H1 (cell line): ENCODE results near the gene NPC2. TPM values are rescaled to one million over a fixed set of nuclear protein-coding genes. Genes with fewer than 3 reads are reported as not detected.

Source experiments
- CTCF ChIA-PET: fragments of 300-600 bp; sonication (Branson Sonifier 250); formaldehyde crosslinking; loops from one replicate; lab custom pipeline; 2021; ENCODE audit not compliant: partially characterized antibody; lab: Charles Lee
- POLR2A ChIA-PET: fragments of 300-600 bp; sonication (Branson Sonifier 250); formaldehyde crosslinking; loops from one replicate; lab custom pipeline; 2021; ENCODE audit warnings: inconsistent platforms; ENCODE audit not compliant: partially characterized antibody; lab: Charles Lee
- DNase-seq, 2 experiments: peaks; one replicate each; pipeline versions ENCODE4 v3.0.0 to v3.0.0-alpha.2; 2010 to 2022; ENCODE audit warnings: low spot score in 2 of 2, low read depth in 1 of 2, mixed read lengths in 1 of 2
- FAIRE-seq: peaks from 2 replicates; lab custom pipeline; 2011; peaks lifted over from hg19 to GRCh38; lab: Jason Lieb, UNC
- H2AFZ ChIP-seq: 2 replicates; pipeline ENCODE4 v1.8.1; 2012; ENCODE audit warnings: low read length, inconsistent platforms
- H2AK5ac ChIP-seq: 2 replicates; pipeline ENCODE4 v1.6.1; 2013; ENCODE audit warnings: low read depth, low read length
- H2BK120ac ChIP-seq: replicated peaks from 2 replicates; pipeline ENCODE3; 2013; ENCODE audit warnings: low read depth, low read length, inconsistent platforms
- H2BK12ac ChIP-seq: 2 replicates; pipeline ENCODE4 v1.6.1; 2013; ENCODE audit warnings: low read depth, low read length
- H2BK15ac ChIP-seq: 2 replicates; pipeline ENCODE4 v1.6.1; 2013; ENCODE audit warnings: low read length
- H2BK20ac ChIP-seq: 2 replicates; pipeline ENCODE4 v1.6.1; 2013; ENCODE audit warnings: low read length
- H2BK5ac ChIP-seq: 2 replicates; pipeline ENCODE4 v1.6.1; 2013; ENCODE audit warnings: low read depth, low read length
- H3K14ac ChIP-seq: 2 replicates; pipeline ENCODE4 v1.6.1; 2013; ENCODE audit warnings: inconsistent platforms; ENCODE audit not compliant: insufficient read length
- H3K18ac ChIP-seq: 2 replicates; pipeline ENCODE4 v1.6.1; 2013; ENCODE audit warnings: low read length; ENCODE audit errors: extremely low read depth
- H3K23ac ChIP-seq: 2 replicates; pipeline ENCODE4 v1.6.1; 2013; ENCODE audit warnings: inconsistent platforms; ENCODE audit not compliant: insufficient read length
- H3K23me2 ChIP-seq: 2 replicates; pipeline ENCODE4 v1.6.1; 2013; ENCODE audit warnings: low read depth, low read length
- H3K27ac ChIP-seq: 2 replicates; pipeline ENCODE4 v1.6.1; 2011; ENCODE audit warnings: low read depth, low read length, inconsistent platforms
- H3K27me3 ChIP-seq, 4 experiments: replicated peaks in 1 of 4; 1 replicate in 1 of 4; 2 replicates in 3 of 4; pipeline versions ENCODE4 v1.6.1 to v1.8.1; 2011 to 2013; ENCODE audit warnings: low read length in 3 of 4, mild to moderate bottlenecking in 3 of 4, inconsistent platforms in 2 of 4, mixed read lengths in 2 of 4, moderate library complexity in 1 of 4; ENCODE audit not compliant: control insufficient read depth in 3 of 4, insufficient read depth in 3 of 4; ENCODE audit errors: extremely low read depth in 1 of 4
- H3K36me3 ChIP-seq, 4 experiments: 2 replicates each; pipeline versions ENCODE4 v1.6.1 to v1.8.1; 2011 to 2013; ENCODE audit warnings: mild to moderate bottlenecking in 4 of 4, low read length in 3 of 4, moderate library complexity in 2 of 4, control low read depth in 1 of 4, inconsistent platforms in 1 of 4; ENCODE audit not compliant: insufficient read depth in 4 of 4, control insufficient read depth in 2 of 4
- H3K4ac ChIP-seq: replicated peaks from 2 replicates; pipeline ENCODE3; 2013; ENCODE audit warnings: low read length, low read depth, mixed read lengths, inconsistent platforms; ENCODE audit not compliant: insufficient read length
- H3K4me1 ChIP-seq, 4 experiments: replicated peaks in 1 of 4; 1 replicate in 1 of 4; 2 replicates in 3 of 4; pipeline versions ENCODE4 v1.6.1 to v1.8.1; 2011 to 2013; ENCODE audit warnings: low read length in 3 of 4, inconsistent platforms in 2 of 4, mixed read lengths in 1 of 4; ENCODE audit not compliant: insufficient read depth in 4 of 4, control insufficient read depth in 3 of 4
- H3K4me2 ChIP-seq, 2 experiments: 2 replicates each; pipeline versions ENCODE4 v1.6.1 to v1.8.1; 2011 to 2013; ENCODE audit warnings: low read depth in 2 of 2, low read length in 2 of 2, control low read depth in 1 of 2, inconsistent platforms in 1 of 2, mild to moderate bottlenecking in 1 of 2; ENCODE audit not compliant: insufficient read depth in 1 of 2
- H3K4me3 ChIP-seq, 4 experiments: fragments of 200-600, 300-600 bp in 1 of 4; sonication (generic), shearing (Covaris generic), sonication (Bioruptor Twin) in 1 of 4; 2 replicates each; pipeline versions ENCODE4 v1.5.1 to v1.8.1; 2011 to 2016; ENCODE audit warnings: low read length in 4 of 4, low read depth in 3 of 4, control low read depth in 2 of 4, inconsistent platforms in 2 of 4, mild to moderate bottlenecking in 2 of 4, mixed read lengths in 1 of 4, moderate library complexity in 1 of 4; ENCODE audit not compliant: insufficient read depth in 2 of 4; ENCODE audit errors: extremely low read depth in 1 of 4
- H3K56ac ChIP-seq: replicated peaks from 2 replicates; pipeline ENCODE3; 2013; ENCODE audit warnings: low read depth, mild to moderate bottlenecking, mixed read lengths, low read length, inconsistent platforms; ENCODE audit not compliant: insufficient read length
- H3K79me1 ChIP-seq: 2 replicates; pipeline ENCODE4 v1.6.1; 2013; ENCODE audit warnings: low read depth, low read length, control low read depth
- H3K79me2 ChIP-seq, 2 experiments: 2 replicates each; pipeline versions ENCODE4 v1.6.1 to v1.8.1; 2012 to 2013; ENCODE audit warnings: low read length in 2 of 2, mild to moderate bottlenecking in 2 of 2, inconsistent platforms in 1 of 2; ENCODE audit not compliant: insufficient read depth in 2 of 2, control insufficient read depth in 1 of 2
- H3K9ac ChIP-seq, 4 experiments: replicated peaks in 1 of 4; 1 replicate in 1 of 4; 2 replicates in 3 of 4; pipeline versions ENCODE4 v1.6.1 to v1.8.1; 2011 to 2013; ENCODE audit warnings: low read depth in 3 of 4, low read length in 3 of 4, control low read depth in 2 of 4, mild to moderate bottlenecking in 2 of 4, moderate library complexity in 2 of 4, inconsistent platforms in 1 of 4; ENCODE audit errors: extremely low read depth in 1 of 4
- H3K9me3 ChIP-seq, 2 experiments: 2 replicates each; pipeline versions ENCODE4 v1.6.1 to v1.8.1; 2012 to 2013; ENCODE audit warnings: mild to moderate bottlenecking in 2 of 2, moderate library complexity in 2 of 2, control low read depth in 1 of 2, inconsistent platforms in 1 of 2, low read depth in 1 of 2, low read length in 1 of 2, mixed read lengths in 1 of 2; ENCODE audit not compliant: insufficient read depth in 2 of 2
- H4K20me1 ChIP-seq, 2 experiments: replicated peaks in 1 of 2; 2 replicates each; pipeline versions ENCODE3 to v1.8.1; 2011 to 2013; ENCODE audit warnings: inconsistent platforms in 2 of 2, low read length in 2 of 2, mild to moderate bottlenecking in 1 of 2; ENCODE audit not compliant: insufficient read depth in 2 of 2, control insufficient read depth in 1 of 2
- H4K5ac ChIP-seq: 2 replicates; pipeline ENCODE4 v1.6.1; 2013; ENCODE audit warnings: low read length, low read depth, mixed read lengths, inconsistent platforms; ENCODE audit not compliant: insufficient read length
- H4K8ac ChIP-seq: 2 replicates; pipeline ENCODE4 v1.8.0; 2013; ENCODE audit warnings: mild to moderate bottlenecking, moderate library complexity, low read length, inconsistent platforms; ENCODE audit not compliant: insufficient read depth; ENCODE audit errors: extremely low read depth
- H4K91ac ChIP-seq: replicated peaks from 2 replicates; pipeline ENCODE3; 2013; ENCODE audit warnings: low read length, mixed read lengths, inconsistent platforms; ENCODE audit not compliant: insufficient read length
- EP300 ChIP-seq, 2 experiments: IDR thresholded peaks; 1 replicate in 1 of 2; 2 replicates in 1 of 2; pipeline ENCODE4 v1.6.1; 2011 to 2012; ENCODE audit warnings: low read depth in 2 of 2, low read length in 2 of 2, mild to moderate bottlenecking in 2 of 2, borderline replicate concordance in 1 of 2, inconsistent platforms in 1 of 2, moderate library complexity in 1 of 2
- HDAC2 ChIP-seq, 2 experiments: fragments of 300-600 bp in 1 of 2; sonication (generic) in 1 of 2; IDR thresholded peaks; 2 replicates each; pipeline ENCODE4 v1.6.1; 2011 to 2012; ENCODE audit warnings: low read depth in 2 of 2, low read length in 2 of 2, mild to moderate bottlenecking in 2 of 2, moderate library complexity in 2 of 2, borderline replicate concordance in 1 of 2, inconsistent platforms in 1 of 2
- RBBP5 ChIP-seq: IDR thresholded peaks from 2 replicates; pipeline ENCODE4 v1.7.1; 2012; ENCODE audit warnings: low read depth, mild to moderate bottlenecking, inconsistent platforms, low read length, moderate library complexity, borderline replicate concordance
- SIN3A ChIP-seq, 2 experiments: IDR thresholded peaks in 1 of 2; conservative IDR thresholded peaks in 1 of 2; 2 replicates each; pipeline ENCODE4 v1.6.1; 2011 to 2012; ENCODE audit warnings: low read length in 2 of 2, improper control_type of control experiment in 1 of 2, low read depth in 1 of 2, mild to moderate bottlenecking in 1 of 2
- TEAD4 ChIP-seq: IDR thresholded peaks from 2 replicates; pipeline ENCODE4 v1.6.1; 2012; ENCODE audit warnings: low read depth, low read length, inconsistent platforms, mixed read lengths
- WGBS, 2 experiments: shearing (Covaris generic) in 1 of 2; methylation state at CpG; one replicate each; pipeline versions ENCODE4 v1.1.6 to v1.1.7; 2013 to 2015; ENCODE audit warnings: low lambda C conversion rate in 2 of 2, mixed read lengths in 2 of 2, inconsistent platforms in 1 of 2, low coverage in 1 of 2, missing lambda C conversion rate in 1 of 2; ENCODE audit not compliant: insufficient replicate concordance in 2 of 2, insufficient coverage in 1 of 2, insufficient read length in 1 of 2; ENCODE audit errors: extremely low coverage in 1 of 2, missing lambda C conversion rate in 1 of 2; 5-methylcytosine and 5-hydroxymethylcytosine counted together
- polyA plus RNA-seq, 7 experiments: library from polyadenylated mRNA; depleted of rRNA in 3 of 7; stranded (reverse) in 5 of 7; unstranded in 2 of 7; fragments of >200 nt in 5 of 7; fragments of 200-250 nt in 2 of 7; gene quantifications; 1 replicate in 5 of 7; 2 replicates in 1 of 7; 4 replicates in 1 of 7; pipeline versions ENCODE4 v1.2.1 to v1.2.3, GENCODE V29; 2011 to 2013; ENCODE audit warnings: missing spikeins in 2 of 7, mixed read lengths in 2 of 7
- total RNA-seq: library from RNA; stranded (reverse); fragmentation: NEBNext Ultra II Directional; extraction: Animal tissue kit (Norgen Biotek cat#: 25700); gene quantifications from 2 replicates; pipeline ENCODE4 v1.2.1, GENCODE V29; 2021
- TF ChIP-seq, protein P1 (sequence below), 3 experiments: IDR thresholded peaks; 1 replicate in 2 of 3; 2 replicates in 1 of 3; pipeline versions ENCODE4 v1.5.1 to v1.6.1; 2011; ENCODE audit warnings: low read length in 3 of 3, mild to moderate bottlenecking in 3 of 3, inconsistent platforms in 2 of 3, low read depth in 1 of 3, moderate library complexity in 1 of 3; ENCODE audit not compliant: insufficient read depth in 1 of 3; ENCODE audit errors: control extremely low read depth in 1 of 3

NPC2 gene
- total and polyA plus RNA-seq, 2 of the 8 experiments (the other 6 are each of a cell fraction or from before 2014, with no cell fraction given) = 178 to 258 TPM

GRCh38 chr14:74491956-74492775 is 939 bp downstream of the NPC2 start:
- H3K23ac ChIP-seq = no peak overlapping the region
- H2BK5ac ChIP-seq = no peak overlapping the region
- FAIRE-seq (peak; percentile 32), DNase-seq (no peak)
- peaks cover 0 to 12% (median 3%) of the 10 kb centered on the region in 4 experiments; a peak in 2 of 8 replicates for H3K36me3 ChIP-seq
- peaks cover 12% of the 10 kb centered on the region for H3K23me2 ChIP-seq
- no peaks in the 10 kb centered on the region for H3K27me3 ChIP-seq
- H2BK15ac ChIP-seq = no peak overlapping the region
- peaks cover 0 to 6% (median 2%) of the 10 kb centered on the region in 4 experiments; a peak in 4 of 7 replicates for H3K4me1 ChIP-seq
- H2AK5ac ChIP-seq = no peak overlapping the region
- H3K9ac ChIP-seq = peak overlapping the region; percentile 72 to 88 (median 76)
- H3K4ac ChIP-seq = no peak overlapping the region
- WGBS, 2 experiments = 3% methylated on average over 20 of the region's 20 CpGs; no CpG with 5 or more reads in 1 of the 2 experiments
- H2BK20ac ChIP-seq = no peak overlapping the region
- POLR2A ChIA-PET = interaction anchor here (0.8 to 2.4 kb wide), 7 partner anchors 12 to 189 kb away, joined by 3 to 6 read pairs (median 3); partner anchors contain the start of gene ABCD4
- H3K4me2 ChIP-seq = peak overlapping the region; percentile 79 to 89
- no peak overlapping the region for H3K27ac ChIP-seq
- H3K4me3 ChIP-seq = peak overlapping the region; percentile 69 to 85 (median 74)
- no peak overlapping the region for H2BK120ac ChIP-seq
- no peak overlapping the region for H2AFZ ChIP-seq
- H4K8ac ChIP-seq = no peak overlapping the region
- no peak overlapping the region for H2BK12ac ChIP-seq
- no peaks in the 10 kb centered on the region for H3K9me3 ChIP-seq
- H4K5ac ChIP-seq = no peak overlapping the region
- H3K79me2 ChIP-seq = peaks cover 0 to 61% of the 10 kb centered on the region in 2 experiments; a peak in 3 of 4 replicates
- H4K91ac ChIP-seq = no peak overlapping the region
- peaks cover 0 to 6% of the 10 kb centered on the region in 2 experiments for H4K20me1 ChIP-seq
- no peak overlapping the region for H3K14ac ChIP-seq
- no peak overlapping the region for H3K18ac ChIP-seq
- CTCF ChIA-PET = interaction anchor here (0.5 to 3.5 kb wide), 6 partner anchors 9 to 197 kb away, joined by 3 to 18 read pairs (median 3); partner anchors contain the start of gene VRTN
- peaks cover 9% of the 10 kb centered on the region for H3K79me1 ChIP-seq
- H3K56ac ChIP-seq = no peak overlapping the region
- TF ChIP-seq EP300 (IDR thresholded peaks at IDR 0.05; ENCODE audit: borderline replicate concordance in 1 of 2, low read depth in 2 of 2, low read length in 2 of 2) (no peak), HDAC2 (IDR thresholded peaks at IDR 0.05; ENCODE audit: borderline replicate concordance in 1 of 2, low read depth in 2 of 2, low read length in 2 of 2) (0 out of 4 replicates have a peak, but pooled peaks of 1 of the 2 experiments have one; percentile 16), TEAD4 (0 out of 2 replicates have a peak, but pooled peaks have one; percentile 41), RBBP5 (no peak), SIN3A (conservative IDR thresholded peaks at IDR 0.05 in 1 of 2, IDR thresholded peaks at IDR 0.05 in 1 of 2; ENCODE audit: low read depth in 1 of 2, low read length in 2 of 2) (peak in 1 of 2 experiments; percentile 23; a peak in 1 of 4 replicates)
- TF ChIP-seq, protein P1, sequence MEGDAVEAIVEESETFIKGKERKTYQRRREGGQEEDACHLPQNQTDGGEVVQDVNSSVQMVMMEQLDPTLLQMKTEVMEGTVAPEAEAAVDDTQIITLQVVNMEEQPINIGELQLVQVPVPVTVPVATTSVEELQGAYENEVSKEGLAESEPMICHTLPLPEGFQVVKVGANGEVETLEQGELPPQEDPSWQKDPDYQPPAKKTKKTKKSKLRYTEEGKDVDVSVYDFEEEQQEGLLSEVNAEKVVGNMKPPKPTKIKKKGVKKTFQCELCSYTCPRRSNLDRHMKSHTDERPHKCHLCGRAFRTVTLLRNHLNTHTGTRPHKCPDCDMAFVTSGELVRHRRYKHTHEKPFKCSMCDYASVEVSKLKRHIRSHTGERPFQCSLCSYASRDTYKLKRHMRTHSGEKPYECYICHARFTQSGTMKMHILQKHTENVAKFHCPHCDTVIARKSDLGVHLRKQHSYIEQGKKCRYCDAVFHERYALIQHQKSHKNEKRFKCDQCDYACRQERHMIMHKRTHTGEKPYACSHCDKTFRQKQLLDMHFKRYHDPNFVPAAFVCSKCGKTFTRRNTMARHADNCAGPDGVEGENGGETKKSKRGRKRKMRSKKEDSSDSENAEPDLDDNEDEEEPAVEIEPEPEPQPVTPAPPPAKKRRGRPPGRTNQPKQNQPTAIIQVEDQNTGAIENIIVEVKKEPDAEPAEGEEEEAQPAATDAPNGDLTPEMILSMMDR (IDR thresholded peaks at IDR 0.05; ENCODE audit: control extremely low read depth in 1 of 3, insufficient read depth in 1 of 3, low read depth in 1 of 3, low read length in 3 of 3) = peak in 1 of 3 experiments; percentile 30; a peak in 2 of 4 replicates
